IPS DF 19.7 (cell line): ENCODE measurements around the gene CTH.
A peak's percentile ranks its signal among the peaks of the same experiment; 100 is the strongest.
"Not testable (repeated sequence)": the region's sequence is repeated elsewhere in the genome, so short reads cannot be mapped to it uniquely, and the experiment has no call there.

Experiments used
- DNase-seq: peaks from one replicate; pipeline ENCODE4 v3.0.0-alpha.2; 2013; ENCODE audit warnings: low read depth, low spot score

The CTH gene

GRCh38 chr1:70410604-70411359 is at the start of gene CTH:
Gene CTH, plus strand, starts transcription at chr1:70411268. Its CDS starts 148 bp downstream, at chr1:70411416.
- DNase-seq: peak; percentile 92

- no peak for DNase-seq
Measured at GRCh38 chr1:70361727-70362398, 49.2 kb upstream of the CTH start.

- DNase-seq: no peak
Measured at GRCh38 chr1:70364439-70364838, 46.6 kb upstream of the CTH start.

- DNase-seq: not testable (repeated sequence)
Measured at GRCh38 chr1:70366425-70366952, 44.6 kb upstream of the CTH start.

- not testable (repeated sequence) for DNase-seq
Measured at GRCh38 chr1:70366997-70367396, 44.1 kb upstream of the CTH start.

- not testable (repeated sequence) for DNase-seq
Measured at GRCh38 chr1:70367397-70367796, 43.7 kb upstream of the CTH start.

- DNase-seq: not testable (repeated sequence)
Measured at GRCh38 chr1:70371586-70371985, 39.5 kb upstream of the CTH start.

- no peak for DNase-seq
Measured at GRCh38 chr1:70372426-70372825, 38.6 kb upstream of the CTH start.

- DNase-seq: peak; percentile 30
Measured at GRCh38 chr1:70373580-70373979, 37.5 kb upstream of the CTH start.

- DNase-seq: no peak
Measured at GRCh38 chr1:70376196-70376595, 34.9 kb upstream of the CTH start.

GRCh38 chr1:70382682-70383081 is 28.4 kb upstream of the CTH start:
- DNase-seq: no peak

- DNase-seq: no peak
Measured at GRCh38 chr1:70383483-70383882, 27.6 kb upstream of the CTH start.

GRCh38 chr1:70384542-70384941 is 26.5 kb upstream of the CTH start:
- DNase-seq: no peak

GRCh38 chr1:70385477-70385876 is 25.6 kb upstream of the CTH start:
- DNase-seq: no peak

GRCh38 chr1:70386121-70386520 is 24.9 kb upstream of the CTH start:
- no peak for DNase-seq

GRCh38 chr1:70387507-70387906 is 23.6 kb upstream of the CTH start:
- DNase-seq: no peak

- DNase-seq: no peak
Measured at GRCh38 chr1:70392626-70393025, 18.4 kb upstream of the CTH start.

GRCh38 chr1:70396607-70397006 is 14.5 kb upstream of the CTH start:
- no peak for DNase-seq

- DNase-seq: no peak
Measured at GRCh38 chr1:70397013-70397412, 14.1 kb upstream of the CTH start.

GRCh38 chr1:70400335-70400734 is 10.7 kb upstream of the CTH start:
- no peak for DNase-seq

- DNase-seq: no peak
Measured at GRCh38 chr1:70401974-70402373, 9.1 kb upstream of the CTH start.

- DNase-seq: no peak
Measured at GRCh38 chr1:70403759-70404158, 7.3 kb upstream of the CTH start.
